A204.1 (cell line): ENCODE data around the gene ATP2B3.

ENCODE experiments used
- FAIRE-seq: peaks from 2 replicates; lab custom pipeline; 2012; peaks lifted over from hg19 to GRCh38; lab: Jason Lieb, UNC

Gene ATP2B3

GRCh38 chrX:153517423-153517822 is at the start of gene ATP2B3:
Gene ATP2B3, plus strand, starts transcription at chrX:153517642. Its CDS starts 18,606 bp downstream, at chrX:153536248.
- FAIRE-seq = no peak

GRCh38 chrX:153468008-153468580 is 49.3 kb upstream of the ATP2B3 start:
- FAIRE-seq = no peak

- no peak for FAIRE-seq
These were observed 47.5 kb upstream of the ATP2B3 start for GRCh38 chrX:153469811-153470410.

- no peak for FAIRE-seq
These were observed 46.8 kb upstream of the ATP2B3 start, which contains the start of gene HAUS7 for GRCh38 chrX:153470411-153471363. Gene HAUS7, minus strand, starts transcription at chrX:153470576. Its CDS starts 19 bp downstream, at chrX:153470557.

GRCh38 chrX:153471663-153472280 is 45.7 kb upstream of the ATP2B3 start:
- FAIRE-seq = no peak

GRCh38 chrX:153473126-153473525 is 44.3 kb upstream of the ATP2B3 start:
- FAIRE-seq = no peak

- no peak for FAIRE-seq
These were observed 43.2 kb upstream of the ATP2B3 start for GRCh38 chrX:153474266-153474665.

- no peak for FAIRE-seq
These were observed 42.7 kb upstream of the ATP2B3 start for GRCh38 chrX:153474718-153475117.

GRCh38 chrX:153475271-153475670 is 42.2 kb upstream of the ATP2B3 start:
- FAIRE-seq = no peak

- FAIRE-seq = no peak
These were observed 41.6 kb upstream of the ATP2B3 start for GRCh38 chrX:153475751-153476281.

- no peak for FAIRE-seq
These were observed 40.6 kb upstream of the ATP2B3 start for GRCh38 chrX:153476666-153477363.

GRCh38 chrX:153477364-153477857 is 40.0 kb upstream of the ATP2B3 start:
- no peak for FAIRE-seq

GRCh38 chrX:153477901-153478300 is 39.5 kb upstream of the ATP2B3 start:
- FAIRE-seq = no peak

- no peak for FAIRE-seq
These were observed 38.7 kb upstream of the ATP2B3 start for GRCh38 chrX:153478746-153479145.

- FAIRE-seq = no peak
These were observed 36.4 kb upstream of the ATP2B3 start for GRCh38 chrX:153481043-153481442.

GRCh38 chrX:153482376-153483015 is 34.9 kb upstream of the ATP2B3 start:
- no peak for FAIRE-seq

- FAIRE-seq = no peak
These were observed 31.9 kb upstream of the ATP2B3 start for GRCh38 chrX:153485396-153486080.

- FAIRE-seq = no peak
These were observed 31.3 kb upstream of the ATP2B3 start for GRCh38 chrX:153486171-153486570.

GRCh38 chrX:153487590-153488071 is 29.8 kb upstream of the ATP2B3 start:
- FAIRE-seq = no peak

- FAIRE-seq = no peak
These were observed 29.1 kb upstream of the ATP2B3 start for GRCh38 chrX:153488231-153488914.
